ENCODE data around the gene CYP11A1. TPM values are rescaled to one million over a fixed set of nuclear protein-coding genes. Genes with fewer than 3 reads are reported as not detected.

CYP11A1 gene
- polyA plus RNA-seq, result not detected

DNA sequence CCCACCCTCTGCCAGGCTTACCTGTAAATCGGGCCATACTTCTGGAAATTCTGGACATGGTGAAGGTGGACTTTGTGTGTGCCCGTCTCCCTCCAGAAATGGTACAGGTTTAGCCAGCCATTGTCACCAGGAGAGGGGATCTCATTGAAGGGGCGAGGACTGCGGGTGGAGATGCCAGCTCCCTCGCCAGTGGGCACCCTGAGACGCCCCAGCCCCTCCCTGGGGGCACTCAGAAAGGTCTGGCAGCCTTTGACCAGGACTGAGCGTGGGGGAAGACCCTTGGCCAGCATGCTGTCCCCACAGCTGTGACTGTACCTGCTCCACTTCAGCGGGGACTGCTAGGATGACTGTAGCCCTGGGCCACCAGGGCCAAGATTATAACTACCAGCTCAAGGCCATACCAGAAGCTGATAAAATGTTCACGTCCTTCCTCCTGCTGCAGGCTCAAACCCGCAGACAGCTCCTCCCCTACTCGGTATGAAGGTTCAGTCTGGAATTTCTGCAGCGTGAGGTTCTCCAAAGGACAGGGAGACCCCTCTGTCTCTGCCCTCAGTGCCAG is at the start of gene CYP11A1:
TSS of gene CYP11A1 (minus strand) at position 351 of the 559 bp plus-strand sequence. CDS start at position 290, 61 bp downstream.
- H3K27ac Mint-ChIP-seq, result no peak within 1 kb of the TSS
- no peaks in the 10 kb centered on the region for H3K36me3 Mint-ChIP-seq
- no peaks in the 10 kb centered on the region for H3K9me3 Mint-ChIP-seq
- peaks cover 0 to 2% (median 0%) of the 10 kb centered on the region in 3 donors for H3K4me1 Mint-ChIP-seq
- peaks cover 25% of the 10 kb centered on the region for H3K27me3 Mint-ChIP-seq
- H3K4me3 Mint-ChIP-seq, result peak within 1 kb of the TSS in 2 of 4 donors; percentile 43 to 75

DNA sequence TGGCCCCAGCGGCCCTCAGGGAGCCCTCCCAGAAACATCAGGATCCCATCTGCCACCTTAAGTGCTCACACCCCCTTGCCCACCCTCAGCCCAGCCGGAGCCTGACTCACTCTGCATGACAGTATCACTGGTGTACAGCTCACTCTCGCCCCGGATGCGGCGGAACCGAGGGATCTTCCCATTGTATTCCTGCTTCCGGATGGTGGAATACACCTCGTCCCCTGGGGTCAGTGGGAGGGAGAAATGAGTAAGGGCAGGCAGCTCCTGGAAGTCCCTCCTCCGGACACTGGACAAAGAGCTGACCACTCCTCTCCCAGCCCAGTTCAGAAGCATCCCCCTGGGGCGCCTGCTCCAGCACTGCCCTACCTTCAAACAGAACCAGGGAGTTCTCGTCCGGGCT is 49.8 kb upstream of the CYP11A1 start:
- Mint-ChIP-seq H3K27ac (peak overlapping the region; percentile 6 to 58 (median 10)), H3K27me3 (no peaks in the 10 kb centered on the region), H3K4me1 (peaks cover 31 to 38% (median 37%) of the 10 kb centered on the region in 3 donors), H3K4me3 (no peak overlapping the region), H3K9me3 (no peaks in the 10 kb centered on the region), H3K36me3 (peaks cover 9% of the 10 kb centered on the region)

DNA sequence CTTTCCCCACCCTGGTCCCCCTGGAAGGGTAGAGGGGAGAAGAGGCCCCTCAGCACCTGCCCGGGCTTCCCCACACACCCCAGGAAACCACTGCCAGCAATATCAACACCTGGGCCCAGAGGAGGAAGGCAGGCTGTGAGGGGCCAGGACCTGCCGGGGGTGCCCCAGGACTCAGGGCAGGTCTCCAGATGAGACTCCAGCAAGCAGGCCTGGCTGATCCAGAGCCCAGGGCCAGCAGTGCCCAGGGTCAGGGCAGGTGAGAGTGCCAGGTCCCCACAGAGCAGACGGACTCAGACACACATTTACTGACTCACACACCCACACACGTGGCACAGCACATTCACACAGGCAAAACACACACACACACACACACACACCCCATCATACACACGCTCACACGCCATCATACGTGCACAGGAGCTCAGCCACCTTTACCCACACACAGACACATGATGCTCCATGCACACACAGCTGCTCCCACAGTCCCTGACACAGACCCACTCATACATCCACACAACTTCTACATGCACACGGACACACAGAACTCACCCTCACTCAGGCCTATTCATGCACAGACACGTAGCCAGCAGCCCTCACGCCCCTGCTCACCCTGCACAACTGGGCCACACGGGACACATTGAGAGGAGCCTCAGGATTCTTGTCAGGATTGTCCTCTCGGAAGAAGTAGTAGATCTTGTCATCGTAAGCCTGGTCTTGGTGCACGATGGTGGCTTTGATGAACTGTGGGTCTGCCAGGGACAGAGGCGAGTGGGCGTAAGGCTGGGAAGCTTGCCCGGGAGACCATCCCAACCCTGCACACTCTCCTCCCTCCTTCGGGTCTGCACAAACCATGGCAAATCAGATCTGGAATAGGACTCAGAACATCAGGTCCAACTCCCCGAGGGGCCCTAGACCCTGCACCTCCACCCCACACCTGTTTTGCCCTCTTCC is 48.8 kb upstream of the CYP11A1 start:
- Mint-ChIP-seq H3K27me3 (no peaks in the 10 kb centered on the region), H3K36me3 (peaks cover 9% of the 10 kb centered on the region), H3K4me1 (peaks cover 24 to 29% (median 28%) of the 10 kb centered on the region in 3 donors), H3K9me3 (no peaks in the 10 kb centered on the region), H3K27ac (peak overlapping the region; percentile 6 to 87 (median 69)), H3K4me3 (peak overlapping the region in 2 of 4 donors; percentile 35 to 47)

DNA sequence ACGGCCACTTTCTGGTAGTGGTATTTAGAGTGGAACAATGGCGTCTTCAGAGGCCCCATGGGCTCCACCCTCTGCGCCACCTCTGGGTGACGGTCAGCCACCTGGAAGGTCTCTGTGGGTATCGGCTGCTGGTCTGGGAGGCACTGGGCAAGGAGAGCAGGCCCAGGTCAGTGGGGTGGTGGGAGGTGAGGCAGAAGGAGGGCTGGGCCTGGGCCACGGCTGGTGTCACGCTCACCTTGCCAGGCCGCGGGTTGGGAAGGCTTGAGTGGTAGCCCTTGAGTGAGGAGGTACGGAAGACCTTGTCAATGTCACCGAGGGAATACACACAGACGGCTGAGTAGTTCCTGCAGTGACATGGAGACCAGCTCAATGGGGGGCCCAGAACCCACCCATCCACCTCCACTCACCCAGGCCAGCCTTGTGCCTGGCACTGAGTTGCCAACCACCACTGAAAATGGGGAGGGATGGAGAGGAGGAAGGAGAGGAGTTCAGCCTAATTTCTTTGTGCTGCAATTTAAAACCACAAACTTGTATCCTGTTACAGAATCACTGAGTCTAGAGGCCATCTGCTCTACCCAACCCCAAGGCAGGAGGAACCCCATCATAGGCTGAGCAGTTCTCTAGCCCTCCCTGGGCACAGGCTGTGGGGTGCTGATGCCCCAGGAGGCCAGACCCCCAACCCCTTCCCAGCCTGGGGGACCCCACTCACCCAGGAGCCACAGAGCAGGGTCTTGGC is 47.3 kb upstream of the CYP11A1 start:
- Mint-ChIP-seq H3K27ac (peak overlapping the region in 2 of 3 donors; percentile 71 to 85), H3K4me3 (peak overlapping the region in 1 of 4 donors; percentile 28)

DNA sequence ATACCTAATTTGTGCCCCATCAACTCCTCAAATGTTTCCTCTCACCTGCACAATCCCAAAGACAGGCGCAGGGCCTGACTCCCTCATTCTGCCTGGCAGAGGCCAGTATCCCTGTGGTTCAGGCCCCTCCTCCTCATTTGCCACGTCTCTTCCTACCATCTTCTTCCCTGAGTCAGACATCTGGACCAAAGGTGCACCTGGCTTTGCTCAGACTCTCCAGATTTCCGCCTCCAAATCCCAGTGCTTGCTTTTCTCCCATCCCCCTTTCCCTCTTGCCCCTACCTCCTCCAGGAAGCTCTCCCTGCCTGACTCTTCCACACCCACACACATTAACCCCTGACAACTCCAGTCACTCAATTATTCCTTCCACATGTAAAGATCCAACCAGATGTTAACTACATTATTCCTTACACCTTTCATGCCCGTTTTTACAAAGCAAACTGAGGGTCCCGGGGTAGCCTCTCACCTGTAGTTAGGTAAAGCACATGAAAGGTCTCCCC is 46.7 kb upstream of the CYP11A1 start:
- Mint-ChIP-seq H3K27me3 (no peaks in the 10 kb centered on the region), H3K27ac (peak overlapping the region in 1 of 3 donors; percentile 4), H3K4me3 (peak overlapping the region in 1 of 4 donors; percentile 5), H3K36me3 (peaks cover 9% of the 10 kb centered on the region), H3K9me3 (no peaks in the 10 kb centered on the region), H3K4me1 (peaks cover 11 to 15% (median 14%) of the 10 kb centered on the region in 3 donors)

More for the DNA sequence above, 47.3 kb upstream of the CYP11A1 start:
- Mint-ChIP-seq H3K36me3 (peaks cover 9% of the 10 kb centered on the region), H3K27me3 (no peaks in the 10 kb centered on the region), H3K9me3 (no peaks in the 10 kb centered on the region), H3K4me1 (peaks cover 11 to 17% (median 15%) of the 10 kb centered on the region in 3 donors)

DNA sequence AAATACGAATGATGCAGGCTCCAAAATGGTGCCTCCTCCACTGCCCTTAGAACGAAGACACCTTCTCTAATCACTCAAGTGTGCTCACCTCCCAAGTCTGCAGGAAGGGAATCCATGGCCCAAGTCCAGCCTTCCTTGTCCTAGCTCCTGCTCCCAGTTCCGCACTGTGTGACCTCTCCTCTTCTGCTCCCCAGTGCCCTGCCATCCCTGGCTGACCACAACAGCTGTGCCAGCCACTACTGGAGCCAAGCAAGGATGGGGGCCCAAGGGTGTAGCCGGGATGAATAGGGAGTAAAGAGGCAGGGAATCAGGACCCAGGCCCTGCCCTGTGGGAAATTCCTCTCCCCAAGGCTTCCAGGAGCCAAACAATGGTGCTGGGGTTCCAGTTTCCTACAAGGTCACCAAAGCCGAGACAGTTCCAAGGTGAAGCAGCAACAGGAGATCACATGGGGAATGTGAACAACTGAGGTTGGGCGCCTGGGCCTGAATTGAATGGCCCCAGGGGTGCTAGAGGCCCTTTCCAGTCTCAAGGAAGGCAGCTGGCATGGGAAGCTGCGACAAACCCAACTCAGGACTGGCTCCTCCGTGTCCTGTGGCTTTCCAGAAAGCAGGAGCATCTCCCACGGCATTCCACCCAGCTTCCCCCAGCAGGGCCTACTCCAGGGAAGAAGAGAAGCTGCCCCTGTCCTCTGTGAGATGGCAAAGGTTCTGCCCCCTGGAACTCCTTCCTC is 46.1 kb upstream of the CYP11A1 start:
- Mint-ChIP-seq H3K27me3 (no peaks in the 10 kb centered on the region), H3K4me1 (peaks cover 6 to 14% (median 13%) of the 10 kb centered on the region in 3 donors), H3K9me3 (no peaks in the 10 kb centered on the region), H3K36me3 (peaks cover 9% of the 10 kb centered on the region), H3K4me3 (peak overlapping the region in 1 of 4 donors; percentile 5), H3K27ac (peak overlapping the region in 1 of 3 donors; percentile 4)

DNA sequence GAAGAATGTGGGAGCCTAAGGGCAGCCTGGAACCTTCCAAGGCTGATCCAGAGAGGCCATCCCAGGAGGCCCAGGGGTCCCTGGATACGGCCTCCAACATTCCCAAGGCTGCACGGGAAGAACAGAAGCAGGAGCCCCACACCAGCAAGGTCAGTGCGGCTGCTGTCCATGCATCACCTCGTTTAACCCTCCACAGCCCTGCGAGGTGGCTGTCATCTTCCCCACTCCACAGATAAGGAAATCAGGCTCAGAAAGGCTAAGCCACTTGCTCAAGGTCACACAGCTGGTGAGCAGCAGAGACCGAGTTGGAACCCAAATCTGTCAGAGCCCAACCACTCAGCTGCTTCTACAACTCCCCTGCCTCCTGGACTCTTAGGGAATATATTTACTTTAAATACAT is 44.7 kb upstream of the CYP11A1 start:
- no peaks in the 10 kb centered on the region for H3K9me3 Mint-ChIP-seq
- H3K4me1 Mint-ChIP-seq, result peaks cover 6 to 18% (median 13%) of the 10 kb centered on the region in 3 donors
- no peak overlapping the region for H3K4me3 Mint-ChIP-seq
- H3K36me3 Mint-ChIP-seq, result peaks cover 9% of the 10 kb centered on the region
- H3K27ac Mint-ChIP-seq, result peak overlapping the region in 2 of 3 donors; percentile 13 to 39
- H3K27me3 Mint-ChIP-seq, result no peaks in the 10 kb centered on the region

DNA sequence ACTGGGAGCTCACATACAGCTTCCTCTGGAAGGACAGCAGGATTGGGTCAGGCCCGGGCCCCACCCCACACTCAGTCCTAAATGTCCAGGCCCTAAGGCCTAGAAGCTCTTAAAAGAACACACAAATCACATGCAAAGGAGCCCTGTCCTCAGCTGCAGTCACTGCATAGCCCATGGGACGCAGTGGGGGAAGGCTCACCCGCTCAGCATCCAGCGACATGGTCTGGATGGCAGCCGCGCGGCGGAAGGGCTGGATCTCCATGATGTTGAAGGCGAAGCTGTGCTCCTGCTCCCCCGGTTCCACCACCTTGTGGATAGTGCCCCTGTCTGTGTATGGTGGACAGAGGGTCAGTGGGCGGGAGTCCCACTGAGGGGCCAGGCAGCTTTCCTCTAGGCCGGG is 44.2 kb upstream of the CYP11A1 start:
- H3K4me3 Mint-ChIP-seq, result peak overlapping the region in 1 of 4 donors; percentile 60
- no peaks in the 10 kb centered on the region for H3K27me3 Mint-ChIP-seq
- peaks cover 7 to 20% (median 17%) of the 10 kb centered on the region in 3 donors for H3K4me1 Mint-ChIP-seq
- H3K9me3 Mint-ChIP-seq, result no peaks in the 10 kb centered on the region
- H3K27ac Mint-ChIP-seq, result peak overlapping the region; percentile 10 to 39 (median 13)
- peaks cover 9% of the 10 kb centered on the region for H3K36me3 Mint-ChIP-seq

DNA sequence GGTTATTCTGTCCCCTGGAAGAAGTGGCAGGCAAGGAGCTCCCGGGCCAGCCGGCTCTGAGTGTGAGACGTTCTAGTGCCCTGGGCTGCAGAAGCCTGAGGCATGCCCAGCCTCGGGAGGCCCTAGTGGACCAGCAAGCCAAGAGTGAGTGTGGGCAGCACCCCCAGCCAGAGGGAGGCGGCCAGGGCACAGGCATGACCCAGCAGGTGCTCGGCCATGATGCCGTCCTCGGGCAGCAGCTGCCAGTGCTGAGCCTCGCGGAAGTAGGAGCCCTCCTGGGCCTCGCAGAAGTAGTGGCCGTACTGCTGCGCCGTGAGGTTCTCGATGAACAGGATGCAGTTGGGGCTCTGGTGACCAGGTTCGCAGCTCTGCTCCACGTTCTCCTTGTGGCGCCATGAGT is 43.1 kb upstream of the CYP11A1 start:
- Mint-ChIP-seq H3K9me3 (no peaks in the 10 kb centered on the region), H3K4me3 (no peak overlapping the region), H3K4me1 (peaks cover 13 to 22% (median 19%) of the 10 kb centered on the region in 3 donors), H3K36me3 (peaks cover 10% of the 10 kb centered on the region), H3K27ac (no peak overlapping the region), H3K27me3 (no peaks in the 10 kb centered on the region)

DNA sequence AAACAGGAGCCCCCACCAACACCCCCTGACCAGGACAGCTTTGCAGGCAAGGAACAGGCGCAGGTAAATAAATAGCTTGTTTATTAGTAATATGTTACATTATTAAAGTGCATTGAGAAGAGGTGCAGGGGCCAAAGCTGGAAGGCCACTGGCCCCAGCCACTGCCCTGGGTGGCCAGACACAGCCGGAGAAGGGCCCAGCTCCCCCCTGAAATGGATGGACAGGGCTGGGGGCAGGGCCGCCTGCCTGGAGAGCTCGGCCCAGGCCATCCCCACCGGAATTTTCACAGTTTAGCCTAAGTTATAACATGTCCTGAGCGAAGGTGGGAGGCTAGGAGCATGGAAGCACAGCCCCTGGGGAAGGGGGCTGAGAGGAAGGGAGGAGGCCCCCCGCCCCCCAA is 41.8 kb upstream of the CYP11A1 start:
- no peaks in the 10 kb centered on the region for H3K27me3 Mint-ChIP-seq
- no peak overlapping the region for H3K27ac Mint-ChIP-seq
- no peak overlapping the region for H3K4me3 Mint-ChIP-seq
- peaks cover 7% of the 10 kb centered on the region for H3K36me3 Mint-ChIP-seq
- H3K9me3 Mint-ChIP-seq, result no peaks in the 10 kb centered on the region
- H3K4me1 Mint-ChIP-seq, result peaks cover 18 to 29% (median 26%) of the 10 kb centered on the region in 3 donors

DNA sequence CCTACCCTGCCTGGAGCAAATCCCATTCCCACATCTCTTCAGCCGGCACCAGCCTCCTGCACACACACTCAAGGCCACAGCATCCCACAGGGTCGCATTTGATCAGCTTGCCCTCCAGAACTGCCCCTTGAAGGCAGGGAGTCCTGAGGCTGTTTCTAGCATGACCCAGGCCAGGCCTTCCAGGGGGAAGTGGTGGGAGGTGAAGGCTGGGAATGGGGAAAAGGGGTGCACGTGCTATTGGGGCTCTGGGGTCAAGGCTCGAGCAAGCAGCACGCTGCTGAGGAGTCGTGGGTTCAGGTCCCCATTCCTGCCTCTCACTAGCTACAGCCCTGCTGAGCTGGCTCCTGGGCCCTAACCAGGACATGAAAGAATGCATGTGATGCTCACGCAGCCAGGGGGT is 41.4 kb upstream of the CYP11A1 start:
- Mint-ChIP-seq H3K9me3 (no peaks in the 10 kb centered on the region), H3K4me3 (no peak overlapping the region), H3K4me1 (peaks cover 22 to 31% (median 30%) of the 10 kb centered on the region in 3 donors), H3K27ac (peak overlapping the region in 1 of 3 donors; percentile 65), H3K36me3 (peaks cover 7% of the 10 kb centered on the region), H3K27me3 (no peaks in the 10 kb centered on the region)

DNA sequence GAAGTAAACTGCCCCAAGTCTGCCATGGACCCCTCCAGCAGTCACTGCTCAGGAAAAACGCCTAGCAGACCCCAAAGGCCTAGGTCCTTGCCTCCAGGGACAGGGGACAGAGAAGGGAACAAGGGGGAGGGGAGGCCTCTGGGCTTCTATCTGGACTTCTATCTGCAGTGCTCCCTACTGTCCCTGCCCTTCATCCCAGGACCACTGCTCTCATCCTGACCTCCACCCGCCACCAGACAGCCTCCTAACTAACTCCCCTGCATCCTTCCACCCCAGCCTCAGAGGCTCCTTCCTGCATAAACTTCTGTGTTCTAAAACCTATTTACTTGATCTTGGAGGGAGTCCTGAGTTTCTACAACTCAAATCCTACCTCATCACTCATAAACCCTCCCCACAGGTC is 40.9 kb upstream of the CYP11A1 start:
- H3K36me3 Mint-ChIP-seq, result peaks cover 7% of the 10 kb centered on the region
- no peak overlapping the region for H3K4me3 Mint-ChIP-seq
- H3K4me1 Mint-ChIP-seq, result peaks cover 26 to 35% (median 34%) of the 10 kb centered on the region in 3 donors
- H3K27ac Mint-ChIP-seq, result peak overlapping the region in 2 of 3 donors; percentile 34 to 65
- H3K9me3 Mint-ChIP-seq, result no peaks in the 10 kb centered on the region
- no peaks in the 10 kb centered on the region for H3K27me3 Mint-ChIP-seq

DNA sequence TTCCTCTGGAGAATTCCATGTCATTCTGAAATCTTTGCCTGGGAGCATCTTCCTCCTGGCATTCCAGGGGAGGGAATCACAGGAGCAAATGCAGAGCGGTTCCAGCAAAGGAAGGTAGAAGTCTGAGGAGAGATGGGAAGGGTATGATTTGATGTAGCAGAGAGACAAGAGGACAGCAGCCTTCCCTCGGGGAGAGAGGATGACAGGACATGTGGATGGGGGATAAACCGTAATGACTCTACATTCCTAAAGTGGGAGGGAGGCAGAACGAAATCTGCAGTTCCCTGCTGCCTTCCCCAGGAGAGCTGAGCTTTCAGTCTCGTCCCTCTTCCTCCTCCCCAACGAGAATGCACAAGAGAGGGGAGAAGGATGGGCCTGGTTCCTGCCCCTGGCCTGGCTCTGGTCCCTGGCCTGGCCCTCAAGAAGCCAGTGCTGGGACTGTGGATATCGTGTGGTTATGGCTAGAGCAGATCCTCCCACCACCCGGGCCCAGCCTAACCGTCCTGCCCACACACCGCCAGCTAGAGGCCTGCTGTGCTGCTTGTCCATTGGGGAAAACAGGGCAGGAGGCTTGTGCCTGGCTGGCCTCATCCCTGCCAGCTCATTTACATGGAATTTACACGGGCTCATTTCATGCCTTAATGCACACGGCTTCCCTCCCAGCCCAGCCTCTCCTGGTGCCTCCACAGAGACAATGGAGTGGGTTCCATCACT is 39.7 kb upstream of the CYP11A1 start:
- no peaks in the 10 kb centered on the region for H3K9me3 Mint-ChIP-seq
- no peaks in the 10 kb centered on the region for H3K27me3 Mint-ChIP-seq
- peaks cover 2% of the 10 kb centered on the region for H3K36me3 Mint-ChIP-seq
- peaks cover 36 to 47% (median 45%) of the 10 kb centered on the region in 3 donors for H3K4me1 Mint-ChIP-seq
- peak overlapping the region in 1 of 4 donors; percentile 27 for H3K4me3 Mint-ChIP-seq
- peak overlapping the region in 2 of 3 donors; percentile 54 to 71 for H3K27ac Mint-ChIP-seq

All from IgD-negative memory B cell (primary cell).